Chondrocyte (in vitro differentiated cells): Measurements from ENCODE around the gene EVI5. TPM values are rescaled to one million over a fixed set of nuclear protein-coding genes. Genes with fewer than 3 reads are reported as not detected.
"Not testable (repeated sequence)": the region's sequence is repeated elsewhere in the genome, so short reads cannot be mapped to it uniquely, and the experiment has no call there.

Experiments
- DNase-seq: peaks from one replicate; pipeline ENCODE4 v3.0.0; 2021; ENCODE audit warnings: mixed read lengths, low spot score
- H3K27ac Mint-ChIP-seq: one replicate; pipeline ENCODE4 v1.8.0; 2021; ENCODE audit warnings: mild to moderate bottlenecking, moderate library complexity, mixed read lengths; ENCODE audit not compliant: unreplicated experiment
- H3K27me3 Mint-ChIP-seq: 2 replicates; pipeline ENCODE4 v1.8.0; 2021; ENCODE audit warnings: low read depth, mixed read lengths
- H3K36me3 Mint-ChIP-seq: 2 replicates; pipeline ENCODE4 v1.8.0; 2021; ENCODE audit warnings: low read depth, mixed read lengths
- H3K4me1 Mint-ChIP-seq: 2 replicates; pipeline ENCODE4 v1.8.0; 2021; ENCODE audit warnings: low read depth, mild to moderate bottlenecking, mixed read lengths
- H3K4me3 Mint-ChIP-seq: one replicate; pipeline ENCODE4 v1.8.0; 2021; ENCODE audit warnings: mild to moderate bottlenecking, moderate library complexity, mixed read lengths; ENCODE audit not compliant: unreplicated experiment
- H3K9me3 Mint-ChIP-seq: 2 replicates; pipeline ENCODE4 v1.8.0; 2021; ENCODE audit warnings: low read depth, mixed read lengths
- total RNA-seq: library from RNA; stranded (reverse); gene quantifications from 3 replicates; pipeline ENCODE4 v1.2.1, GENCODE V29; 2021
- TF ChIP-seq, protein P1 (sequence below): fragments of 200-600 bp; sonication (generic); IDR thresholded peaks from 2 replicates; pipeline ENCODE4 v1.5.0; 2021; ENCODE audit warnings: antibody characterized with exemption, mild to moderate bottlenecking, moderate library complexity

The EVI5 gene
- total RNA-seq, 1 donor from 2014 or later = 66.8 TPM

- Mint-ChIP-seq H3K4me3 (no peak overlapping the region), H3K9me3 (no peaks in the 10 kb centered on the region), H3K36me3 (no peaks in the 10 kb centered on the region), H3K27me3 (no peaks in the 10 kb centered on the region), H3K27ac (no peak overlapping the region), H3K4me1 (peaks cover 20% of the 10 kb centered on the region)
- DNase-seq = no peak
- TF ChIP-seq, protein P1, sequence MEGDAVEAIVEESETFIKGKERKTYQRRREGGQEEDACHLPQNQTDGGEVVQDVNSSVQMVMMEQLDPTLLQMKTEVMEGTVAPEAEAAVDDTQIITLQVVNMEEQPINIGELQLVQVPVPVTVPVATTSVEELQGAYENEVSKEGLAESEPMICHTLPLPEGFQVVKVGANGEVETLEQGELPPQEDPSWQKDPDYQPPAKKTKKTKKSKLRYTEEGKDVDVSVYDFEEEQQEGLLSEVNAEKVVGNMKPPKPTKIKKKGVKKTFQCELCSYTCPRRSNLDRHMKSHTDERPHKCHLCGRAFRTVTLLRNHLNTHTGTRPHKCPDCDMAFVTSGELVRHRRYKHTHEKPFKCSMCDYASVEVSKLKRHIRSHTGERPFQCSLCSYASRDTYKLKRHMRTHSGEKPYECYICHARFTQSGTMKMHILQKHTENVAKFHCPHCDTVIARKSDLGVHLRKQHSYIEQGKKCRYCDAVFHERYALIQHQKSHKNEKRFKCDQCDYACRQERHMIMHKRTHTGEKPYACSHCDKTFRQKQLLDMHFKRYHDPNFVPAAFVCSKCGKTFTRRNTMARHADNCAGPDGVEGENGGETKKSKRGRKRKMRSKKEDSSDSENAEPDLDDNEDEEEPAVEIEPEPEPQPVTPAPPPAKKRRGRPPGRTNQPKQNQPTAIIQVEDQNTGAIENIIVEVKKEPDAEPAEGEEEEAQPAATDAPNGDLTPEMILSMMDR = peak; percentile 77
Observed at GRCh38 chr1:92749024-92749634, 35.8 kb downstream of the EVI5 start.

GRCh38 chr1:92748138-92748537 is 36.8 kb downstream of the EVI5 start:
- Mint-ChIP-seq H3K9me3 (no peaks in the 10 kb centered on the region), H3K4me1 (peaks cover 13% of the 10 kb centered on the region), H3K27me3 (no peaks in the 10 kb centered on the region), H3K36me3 (no peaks in the 10 kb centered on the region), H3K4me3 (no peak overlapping the region), H3K27ac (no peak overlapping the region)
- TF ChIP-seq, protein P1 = no peak
- DNase-seq = no peak

DNA sequence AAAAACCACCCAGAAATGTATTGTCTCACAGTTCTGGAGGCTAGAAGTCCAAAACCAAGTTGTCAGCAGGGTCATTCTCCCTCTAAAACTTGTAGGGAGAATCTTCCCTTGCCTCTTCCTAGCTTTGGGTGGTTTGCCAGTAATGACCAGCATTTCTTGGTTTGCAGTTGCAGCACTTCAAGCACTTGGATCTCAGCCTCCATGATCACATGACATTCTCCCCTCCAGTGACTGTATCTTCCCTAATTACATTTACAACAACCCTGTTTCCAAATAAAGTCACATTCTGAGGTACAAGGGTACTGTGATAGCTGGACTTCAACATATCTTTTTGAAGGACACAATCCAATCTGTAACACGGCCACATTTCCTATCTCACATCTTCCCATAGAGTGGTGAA is 37.2 kb downstream of the EVI5 start:
- Mint-ChIP-seq H3K9me3 (no peaks in the 10 kb centered on the region), H3K36me3 (no peaks in the 10 kb centered on the region), H3K4me3 (no peak overlapping the region), H3K4me1 (peaks cover 9% of the 10 kb centered on the region), H3K27me3 (no peaks in the 10 kb centered on the region), H3K27ac (no peak overlapping the region)
- no peak for DNase-seq
- TF ChIP-seq, protein P1 = no peak

- H3K4me1 Mint-ChIP-seq, H3K36me3 Mint-ChIP-seq, DNase-seq, H3K27ac Mint-ChIP-seq, H3K4me3 Mint-ChIP-seq, H3K27me3 Mint-ChIP-seq, H3K9me3 Mint-ChIP-seq: not testable (repeated sequence)
Observed at GRCh38 chr1:92746255-92746654, 38.7 kb downstream of the EVI5 start.

- H3K4me3 Mint-ChIP-seq = no peak overlapping the region
- H3K4me1 Mint-ChIP-seq = peaks cover 5% of the 10 kb centered on the region
- H3K27me3 Mint-ChIP-seq = no peaks in the 10 kb centered on the region
- no peaks in the 10 kb centered on the region for H3K36me3 Mint-ChIP-seq
- TF ChIP-seq, protein P1 = no peak
- no peak overlapping the region for H3K27ac Mint-ChIP-seq
- H3K9me3 Mint-ChIP-seq = no peaks in the 10 kb centered on the region
- DNase-seq = no peak
Observed at GRCh38 chr1:92743221-92743620, 41.7 kb downstream of the EVI5 start.
